SJSA1 (cell line): ENCODE data around the gene DCAF7. TPM values are rescaled to one million over a fixed set of nuclear protein-coding genes. Genes with fewer than 3 reads are reported as not detected.

ENCODE experiments used
- DNase-seq, 2 experiments: peaks; one replicate each; pipeline ENCODE4 v3.0.0-alpha.2; 2015 to 2020; ENCODE audit warnings: low spot score in 2 of 2, low read depth in 1 of 2
- H3K27ac ChIP-seq: fragments of 250-450 bp; sonication (Bioruptor Pico); 2 replicates; pipeline ENCODE4 v1.5.1; 2020; ENCODE audit warnings: mild to moderate bottlenecking, moderate library complexity
- H3K27me3 ChIP-seq: fragments of 250-450 bp; sonication (Bioruptor Pico); replicated peaks from 2 replicates; pipeline ENCODE4 v1.5.1; 2020; ENCODE audit warnings: mild to moderate bottlenecking, moderate library complexity
- H3K36me3 ChIP-seq: fragments of 250-450 bp; sonication (Bioruptor Pico); 2 replicates; pipeline ENCODE4 v1.5.1; 2020; ENCODE audit warnings: mild to moderate bottlenecking
- H3K4me1 ChIP-seq: fragments of 250-450 bp; sonication (Bioruptor Pico); replicated peaks from 2 replicates; pipeline ENCODE4 v1.6.1; 2021; ENCODE audit warnings: mild to moderate bottlenecking
- H3K4me3 ChIP-seq: fragments of 250-450 bp; sonication (Bioruptor Pico); 2 replicates; pipeline ENCODE4 v1.5.1; 2020; ENCODE audit warnings: mild to moderate bottlenecking
- H3K9me3 ChIP-seq: fragments of 250-450 bp; sonication (Bioruptor Pico); replicated peaks from 2 replicates; pipeline ENCODE4 v1.5.1; 2020; ENCODE audit warnings: mild to moderate bottlenecking
- total RNA-seq: library from RNA; depleted of rRNA; stranded (reverse); fragments of >200 nt; shearing (Covaris generic); gene quantifications from 2 replicates; pipeline ENCODE4 v1.2.3, GENCODE V29; 2014

DCAF7 gene
- total RNA-seq, 1 experiment from 2014 or later: 68.5 TPM

GRCh38 chr17:63531022-63531965, 19.0 kb upstream of the DCAF7 start:
- no peak overlapping the region for H3K27ac ChIP-seq

DNA sequence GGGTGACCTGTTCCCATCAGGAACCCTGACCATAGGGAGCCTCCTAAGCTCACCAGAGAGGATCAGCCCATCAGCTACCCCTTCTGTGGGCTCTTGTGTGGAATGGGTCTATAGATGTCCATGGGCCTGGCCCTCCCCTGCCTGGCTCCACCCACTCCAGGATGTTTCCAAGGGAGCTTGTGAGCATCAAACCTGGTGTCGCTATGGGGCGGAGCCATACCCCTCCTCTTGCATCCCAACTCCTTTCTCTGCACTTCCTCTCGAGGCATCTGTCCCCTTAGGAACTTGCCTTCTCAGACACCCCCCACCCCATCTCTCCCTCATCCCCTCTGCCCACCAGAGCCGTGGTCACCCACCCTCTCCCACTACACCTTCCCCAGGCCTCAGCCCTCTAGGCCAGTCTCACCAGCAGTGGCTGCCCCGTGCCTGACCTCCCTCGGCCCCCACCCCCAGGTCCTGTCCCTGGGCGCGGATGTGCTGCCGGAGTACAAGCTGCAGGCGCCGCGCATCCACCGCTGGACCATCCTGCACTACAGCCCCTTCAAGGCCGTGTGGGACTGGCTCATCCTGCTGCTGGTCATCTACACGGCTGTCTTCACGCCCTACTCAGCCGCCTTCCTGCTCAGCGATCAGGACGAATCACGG, 16.7 kb upstream of the DCAF7 start:
- Histone ChIP-seq H3K9me3 (no peaks in the 10 kb centered on the region), H3K4me3 (no peak overlapping the region), H3K27me3 (peaks cover 25% of the 10 kb centered on the region), H3K27ac (no peak overlapping the region), H3K4me1 (peaks cover 5% of the 10 kb centered on the region), H3K36me3 (no peaks in the 10 kb centered on the region)
- no peak for DNase-seq

More at GRCh38 chr17:63531022-63531965, 19.0 kb upstream of the DCAF7 start:
- Histone ChIP-seq H3K4me1 (no peaks in the 10 kb centered on the region), H3K4me3 (no peak overlapping the region), H3K9me3 (no peaks in the 10 kb centered on the region), H3K36me3 (no peaks in the 10 kb centered on the region), H3K27me3 (peaks cover 11% of the 10 kb centered on the region)
- no peak for DNase-seq

- peaks cover 6% of the 10 kb centered on the region for H3K4me1 ChIP-seq
- no peak for DNase-seq
- no peak overlapping the region for H3K4me3 ChIP-seq
- H3K36me3 ChIP-seq: no peaks in the 10 kb centered on the region
- H3K9me3 ChIP-seq: no peaks in the 10 kb centered on the region
- H3K27ac ChIP-seq: no peak overlapping the region
- H3K27me3 ChIP-seq: peaks cover 31% of the 10 kb centered on the region
These were observed 16.2 kb upstream of the DCAF7 start for GRCh38 chr17:63534078-63534570.

DNA sequence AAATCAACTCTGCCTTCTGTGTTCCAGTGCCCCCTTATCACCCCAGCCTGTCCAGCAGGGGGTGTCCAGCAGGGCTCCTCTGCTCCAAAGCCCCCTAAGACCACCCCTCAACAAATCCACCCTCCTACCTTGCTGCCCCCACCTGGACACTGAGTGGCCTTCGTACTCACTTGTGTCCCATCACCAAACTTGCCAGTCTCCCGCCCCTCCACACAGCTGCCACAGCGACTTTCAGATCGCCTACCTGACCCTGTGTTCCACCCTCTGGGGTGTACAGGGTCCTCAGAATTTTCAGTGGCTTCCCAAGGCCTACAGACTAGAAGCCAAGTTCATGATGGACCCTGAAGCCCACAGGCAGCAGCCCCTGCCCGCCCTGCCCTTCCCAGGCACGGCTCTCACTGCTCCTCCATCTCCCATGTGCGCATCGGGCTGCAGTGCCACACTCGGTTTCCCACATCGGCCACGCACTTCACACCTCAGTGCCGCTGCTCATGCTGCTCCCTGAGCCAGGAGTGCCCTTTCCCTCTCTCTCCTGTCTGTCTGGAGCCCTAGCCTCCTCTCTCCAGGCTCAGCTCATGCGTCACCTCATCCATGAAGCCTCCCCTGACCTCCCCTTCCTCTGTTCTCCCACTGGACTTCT, 15.3 kb upstream of the DCAF7 start:
- Histone ChIP-seq H3K9me3 (no peaks in the 10 kb centered on the region), H3K27me3 (peaks cover 39% of the 10 kb centered on the region), H3K4me3 (no peak overlapping the region), H3K27ac (no peak overlapping the region), H3K4me1 (peaks cover 6% of the 10 kb centered on the region), H3K36me3 (no peaks in the 10 kb centered on the region)
- DNase-seq: no peak

GRCh38 chr17:63535640-63536039, 14.6 kb upstream of the DCAF7 start:
- Histone ChIP-seq H3K9me3 (no peaks in the 10 kb centered on the region), H3K4me1 (peaks cover 6% of the 10 kb centered on the region), H3K27ac (no peak overlapping the region), H3K27me3 (peaks cover 44% of the 10 kb centered on the region), H3K36me3 (no peaks in the 10 kb centered on the region), H3K4me3 (no peak overlapping the region)
- DNase-seq: no peak

DNA sequence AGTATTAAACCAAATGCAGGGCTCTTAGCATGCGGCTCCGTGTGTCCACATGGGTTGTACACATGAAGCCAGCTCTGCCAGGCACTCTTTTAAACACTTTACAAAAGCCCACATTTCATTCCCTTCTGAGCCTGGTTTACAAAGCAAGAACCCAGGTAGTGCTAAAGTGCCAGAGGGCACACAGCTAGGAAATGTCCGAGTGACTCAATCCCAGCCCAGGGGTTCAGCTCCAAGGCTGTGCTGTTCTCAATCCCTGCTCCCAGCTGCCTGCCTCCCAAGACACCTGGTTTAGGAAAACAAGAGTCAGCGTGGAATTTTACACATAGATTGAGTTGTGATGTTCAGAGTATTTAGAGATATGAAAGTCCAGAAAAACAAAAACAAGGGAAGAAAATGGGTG, 13.3 kb upstream of the DCAF7 start:
- Histone ChIP-seq H3K27me3 (peaks cover 44% of the 10 kb centered on the region), H3K4me1 (peaks cover 6% of the 10 kb centered on the region), H3K36me3 (no peaks in the 10 kb centered on the region), H3K4me3 (no peak overlapping the region), H3K27ac (no peak overlapping the region), H3K9me3 (no peaks in the 10 kb centered on the region)
- no peak for DNase-seq

GRCh38 chr17:63537991-63538692, 12.1 kb upstream of the DCAF7 start:
- Histone ChIP-seq H3K4me3 (no peak overlapping the region), H3K36me3 (no peaks in the 10 kb centered on the region), H3K27me3 (peaks cover 41% of the 10 kb centered on the region), H3K4me1 (peaks cover 6% of the 10 kb centered on the region), H3K9me3 (no peaks in the 10 kb centered on the region), H3K27ac (no peak overlapping the region)
- DNase-seq: no peak

- no peak overlapping the region for H3K4me3 ChIP-seq
- H3K9me3 ChIP-seq: no peaks in the 10 kb centered on the region
- H3K4me1 ChIP-seq: peaks cover 6% of the 10 kb centered on the region
- DNase-seq: no peak
- peaks cover 41% of the 10 kb centered on the region for H3K27me3 ChIP-seq
- H3K36me3 ChIP-seq: no peaks in the 10 kb centered on the region
- no peak overlapping the region for H3K27ac ChIP-seq
These were observed 11.3 kb upstream of the DCAF7 start for GRCh38 chr17:63538693-63539595.

DNA sequence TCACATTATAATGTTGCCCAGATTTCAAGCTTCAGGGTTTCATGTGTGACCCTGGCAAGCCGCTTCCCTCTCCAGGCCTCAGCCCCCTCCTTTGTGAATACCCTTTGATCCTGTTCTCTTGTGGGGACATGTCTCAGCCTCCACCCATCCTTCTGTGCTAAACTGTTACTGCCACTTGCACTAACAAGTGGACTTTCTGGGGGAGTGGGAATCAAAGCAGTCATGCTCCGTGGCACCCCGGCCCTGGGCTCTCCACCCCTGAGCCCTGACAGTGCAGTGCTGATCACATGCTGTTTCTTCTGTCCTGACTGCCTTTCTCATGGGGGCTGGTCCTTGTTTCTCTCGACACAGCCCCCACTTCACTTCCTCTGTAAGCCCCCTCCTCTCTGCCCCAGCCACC, 9.7 kb upstream of the DCAF7 start:
- Histone ChIP-seq H3K4me1 (peaks cover 6% of the 10 kb centered on the region), H3K4me3 (no peak overlapping the region), H3K27me3 (peaks cover 41% of the 10 kb centered on the region), H3K9me3 (no peaks in the 10 kb centered on the region), H3K36me3 (no peaks in the 10 kb centered on the region), H3K27ac (no peak overlapping the region)
- no peak for DNase-seq

GRCh38 chr17:63542218-63542545, 8.1 kb upstream of the DCAF7 start:
- H3K27ac ChIP-seq: no peak overlapping the region
- no peak overlapping the region for H3K4me3 ChIP-seq
- H3K27me3 ChIP-seq: peaks cover 33% of the 10 kb centered on the region
- no peaks in the 10 kb centered on the region for H3K9me3 ChIP-seq
- H3K36me3 ChIP-seq: no peaks in the 10 kb centered on the region
- DNase-seq: no peak
- peaks cover 6% of the 10 kb centered on the region for H3K4me1 ChIP-seq

DNA sequence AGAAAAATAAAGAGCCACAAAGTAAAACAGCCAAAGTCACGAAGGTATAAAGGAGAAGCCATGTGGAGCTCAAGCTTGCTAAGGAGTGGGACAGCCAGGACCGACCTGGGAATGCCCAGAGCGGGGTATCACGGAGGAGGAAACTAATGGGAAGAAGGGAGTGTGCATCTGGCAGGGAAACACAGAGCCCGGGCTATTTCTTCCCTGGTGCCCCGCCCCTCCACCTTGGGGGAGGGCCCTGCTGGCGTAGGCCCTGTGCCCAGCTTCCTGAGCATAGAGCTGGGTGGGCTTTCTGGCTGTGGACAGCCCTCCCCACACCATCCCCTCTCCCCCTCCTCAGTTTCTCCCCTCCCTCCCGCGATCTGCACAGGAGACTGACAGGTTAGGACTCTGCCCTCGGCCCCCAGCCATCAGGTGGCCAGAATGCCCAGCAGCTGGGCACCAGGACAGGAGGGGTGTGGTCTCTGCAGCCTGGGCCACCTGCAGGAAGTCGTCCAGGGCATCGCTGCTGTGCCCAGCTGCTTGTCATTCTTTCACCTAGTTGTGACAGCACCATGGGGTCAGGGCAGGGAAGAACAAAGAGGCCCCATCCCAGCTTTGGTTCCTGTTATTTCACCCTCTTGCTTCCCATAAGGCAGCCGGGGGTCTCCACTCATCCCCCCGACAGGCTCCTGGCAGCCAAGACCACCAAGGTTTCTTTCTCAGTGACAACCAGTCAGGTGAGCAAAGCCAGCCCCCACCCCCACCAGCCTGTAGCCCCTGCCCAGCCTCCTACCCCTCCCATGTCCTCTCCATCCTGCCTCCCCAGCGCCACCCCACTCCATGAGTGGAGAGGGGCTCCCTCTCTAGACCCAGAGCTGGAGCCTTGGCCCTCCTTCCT, 7.1 kb upstream of the DCAF7 start:
- Histone ChIP-seq H3K4me1 (peaks cover 5% of the 10 kb centered on the region), H3K36me3 (no peaks in the 10 kb centered on the region), H3K9me3 (no peaks in the 10 kb centered on the region), H3K4me3 (no peak overlapping the region), H3K27me3 (peaks cover 23% of the 10 kb centered on the region), H3K27ac (no peak overlapping the region)
- DNase-seq: no peak

DNA sequence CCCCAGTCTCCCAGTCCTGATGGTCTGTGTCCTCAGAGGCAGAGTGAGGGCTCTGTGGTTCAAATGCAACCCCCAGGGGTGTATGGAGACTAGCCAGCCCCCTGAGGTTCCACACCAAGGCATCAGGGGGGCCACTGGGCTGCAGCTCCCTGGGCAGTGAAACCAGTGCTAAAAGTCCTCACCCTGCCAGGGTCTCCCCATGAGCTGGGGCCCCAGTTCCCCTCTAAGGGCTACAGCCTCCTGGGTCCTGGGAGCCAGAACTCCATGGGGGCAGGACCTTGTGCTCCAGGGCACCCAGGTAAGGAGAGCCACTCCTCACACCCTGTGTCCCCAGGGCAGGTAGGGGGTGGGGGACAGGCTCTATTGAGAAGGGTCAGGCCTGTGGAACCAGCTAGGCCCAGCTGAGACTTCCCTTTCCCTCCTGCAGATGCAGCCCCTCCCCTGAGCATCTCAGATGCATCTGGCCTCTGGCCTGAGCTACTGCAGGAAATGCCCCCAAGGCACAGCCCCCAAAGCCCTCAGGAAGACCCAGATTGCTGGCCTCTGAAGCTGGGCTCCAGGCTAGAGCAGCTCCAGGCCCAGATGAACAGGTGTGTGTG, 6.4 kb upstream of the DCAF7 start:
- H3K4me1 ChIP-seq: no peaks in the 10 kb centered on the region
- H3K27ac ChIP-seq: no peak overlapping the region
- DNase-seq: no peak
- H3K36me3 ChIP-seq: no peaks in the 10 kb centered on the region
- peaks cover 15% of the 10 kb centered on the region for H3K27me3 ChIP-seq
- H3K4me3 ChIP-seq: no peak overlapping the region
- no peaks in the 10 kb centered on the region for H3K9me3 ChIP-seq
